Astrocyte (in vitro differentiated cells and primary cell): ENCODE results near the gene LDB3. TPM values are rescaled to one million over a fixed set of nuclear protein-coding genes. Genes with fewer than 3 reads are reported as not detected.

Experiments used
- DNase-seq: peaks from one replicate; pipeline ENCODE4 v3.0.0-alpha.2; 2010; ENCODE audit warnings: low read depth
- FAIRE-seq: peaks from 2 replicates; lab custom pipeline; 2011; peaks lifted over from hg19 to GRCh38; lab: Jason Lieb, UNC
- H2AFZ ChIP-seq: 2 replicates; pipeline ENCODE4 v1.6.0; 2012; ENCODE audit warnings: low read depth, low read length, inconsistent platforms
- H3K27ac ChIP-seq: 2 replicates; pipeline ENCODE4 v1.5.1; 2011; ENCODE audit warnings: low read depth, low read length, inconsistent platforms
- H3K27me3 ChIP-seq: 2 replicates; pipeline ENCODE4 v1.6.0; 2011; ENCODE audit warnings: low read length, inconsistent platforms; ENCODE audit not compliant: insufficient read depth
- H3K36me3 ChIP-seq: 2 replicates; pipeline ENCODE4 v1.5.1; 2011; ENCODE audit warnings: low read length, inconsistent platforms; ENCODE audit not compliant: insufficient read depth
- H3K4me1 ChIP-seq: 2 replicates; pipeline ENCODE4 v1.5.1; 2011; ENCODE audit warnings: low read length, inconsistent platforms; ENCODE audit not compliant: insufficient read depth
- H3K4me2 ChIP-seq: 2 replicates; pipeline ENCODE4 v1.6.0; 2012; ENCODE audit warnings: low read length, inconsistent platforms
- H3K4me3 ChIP-seq: 2 replicates; pipeline ENCODE4 v1.5.1; 2011; ENCODE audit warnings: low read depth, mild to moderate bottlenecking, low read length, inconsistent platforms; ENCODE audit not compliant: insufficient read depth
- H3K79me2 ChIP-seq: 2 replicates; pipeline ENCODE4 v1.6.0; 2012; ENCODE audit warnings: mild to moderate bottlenecking, low read length, inconsistent platforms; ENCODE audit not compliant: insufficient read depth
- H3K9ac ChIP-seq: 2 replicates; pipeline ENCODE4 v1.6.0; 2012; ENCODE audit warnings: mild to moderate bottlenecking, low read length, inconsistent platforms
- H3K9me3 ChIP-seq: 2 replicates; pipeline ENCODE4 v1.5.1; 2012; ENCODE audit warnings: low read depth, mild to moderate bottlenecking, low read length, inconsistent platforms; ENCODE audit not compliant: insufficient read depth
- H4K20me1 ChIP-seq: 2 replicates; pipeline ENCODE4 v1.6.0; 2012; ENCODE audit warnings: low read length, inconsistent platforms; ENCODE audit not compliant: insufficient read depth
- H3K27ac Mint-ChIP-seq: one replicate; pipeline ENCODE4 v1.8.0; 2021; ENCODE audit warnings: mild to moderate bottlenecking, mixed read lengths; ENCODE audit not compliant: unreplicated experiment
- H3K27me3 Mint-ChIP-seq: one replicate; pipeline ENCODE4 v1.8.0; 2021; ENCODE audit warnings: low read depth, mixed read lengths; ENCODE audit not compliant: unreplicated experiment
- H3K36me3 Mint-ChIP-seq: one replicate; pipeline ENCODE4 v1.8.0; 2021; ENCODE audit warnings: low read depth, mixed read lengths; ENCODE audit not compliant: unreplicated experiment
- H3K4me1 Mint-ChIP-seq: one replicate; pipeline ENCODE4 v1.8.0; 2021; ENCODE audit warnings: low read depth, mixed read lengths; ENCODE audit not compliant: unreplicated experiment
- H3K4me3 Mint-ChIP-seq: one replicate; pipeline ENCODE4 v1.8.0; 2021; ENCODE audit warnings: mild to moderate bottlenecking, moderate library complexity, mixed read lengths; ENCODE audit not compliant: unreplicated experiment
- H3K9me3 Mint-ChIP-seq: one replicate; pipeline ENCODE4 v1.8.0; 2021; ENCODE audit warnings: mild to moderate bottlenecking, mixed read lengths; ENCODE audit not compliant: unreplicated experiment
- CTCF ChIP-seq: IDR thresholded peaks from 2 replicates; pipeline ENCODE4 v1.5.1; 2011; ENCODE audit warnings: low read depth, mild to moderate bottlenecking, inconsistent platforms, low read length, moderate library complexity; ENCODE audit not compliant: insufficient read depth
- EZH2 ChIP-seq: IDR thresholded peaks from 2 replicates; pipeline ENCODE4 v1.6.1; 2012; ENCODE audit warnings: mild to moderate bottlenecking, low read length, inconsistent platforms; ENCODE audit not compliant: insufficient read depth
- total RNA-seq: library from RNA; stranded (reverse); gene quantifications from 2 replicates; pipeline ENCODE4 v1.2.1, GENCODE V29; 2021

LDB3 gene
- total RNA-seq, 1 donor from 2014 or later, result 3.5 TPM

- no peak for TF ChIP-seq EZH2
- peaks cover 26% of the 10 kb centered on the region for H3K27me3 Mint-ChIP-seq
Observed at GRCh38 chr10:86661161-86662025, 6.9 kb upstream of the LDB3 start.

DNA sequence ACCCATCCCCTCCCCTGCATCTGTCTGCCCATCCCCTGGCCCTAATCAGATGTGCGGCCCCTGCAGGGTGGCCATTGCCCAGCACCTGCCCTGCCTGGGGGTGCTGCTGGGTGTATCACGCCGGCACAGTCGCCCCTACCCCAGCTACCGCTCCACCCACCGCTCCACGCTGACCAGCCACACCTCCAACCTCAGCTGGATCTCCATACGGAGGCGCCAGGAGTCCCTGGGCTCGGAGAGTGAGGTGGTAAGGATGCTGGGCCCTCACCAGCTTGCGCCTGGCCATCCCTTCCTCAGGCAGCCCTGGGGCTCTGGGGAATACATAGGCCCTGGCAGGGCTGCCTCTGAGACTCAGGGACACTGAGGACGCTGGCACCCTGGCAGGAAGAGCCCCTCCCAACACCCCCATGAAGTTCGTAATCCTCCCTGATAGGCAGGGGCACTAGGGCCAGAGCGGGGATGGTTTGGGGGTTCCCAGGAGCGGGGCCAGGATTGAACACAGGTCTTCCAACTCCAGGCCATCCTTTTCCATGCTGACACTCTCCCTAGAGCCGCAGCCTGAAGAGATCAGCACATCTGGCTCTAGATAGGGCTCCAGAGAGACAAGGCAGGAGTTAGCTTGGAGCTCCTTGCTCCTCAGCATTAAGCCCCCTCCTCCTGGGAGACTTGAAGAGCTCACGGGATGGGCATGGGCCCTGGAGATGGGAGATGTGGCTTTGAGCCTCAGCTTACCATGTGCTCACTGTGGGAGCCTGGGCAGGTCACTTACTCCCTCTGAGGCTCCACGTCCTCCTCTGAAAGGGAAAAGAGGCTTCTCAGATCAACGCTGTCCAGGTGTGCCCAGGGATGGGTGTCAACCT is 5.9 kb upstream of the LDB3 start:
- no peak overlapping the region for H3K27ac Mint-ChIP-seq
- no peaks in the 10 kb centered on the region for H3K9me3 ChIP-seq
- FAIRE-seq (no peak), DNase-seq (no peak)
- no peaks in the 10 kb centered on the region for H3K36me3 ChIP-seq
- H3K36me3 Mint-ChIP-seq, result no peaks in the 10 kb centered on the region
- peaks cover 24% of the 10 kb centered on the region for H3K27me3 Mint-ChIP-seq
- no peaks in the 10 kb centered on the region for H3K27me3 ChIP-seq
- H3K79me2 ChIP-seq, result no peaks in the 10 kb centered on the region
- no peak overlapping the region for H3K27ac ChIP-seq
- H3K4me1 Mint-ChIP-seq, result peaks cover 10% of the 10 kb centered on the region
- H3K4me1 ChIP-seq, result no peaks in the 10 kb centered on the region
- no peak overlapping the region for H3K9ac ChIP-seq
- TF ChIP-seq EZH2, result no peak
- no peak for TF ChIP-seq CTCF
- no peak overlapping the region for H3K4me2 ChIP-seq
- no peaks in the 10 kb centered on the region for H4K20me1 ChIP-seq
- no peak overlapping the region for H2AFZ ChIP-seq
- peaks cover 2% of the 10 kb centered on the region for H3K9me3 Mint-ChIP-seq
- H3K4me3 Mint-ChIP-seq, result no peak overlapping the region
- no peak overlapping the region for H3K4me3 ChIP-seq

More at GRCh38 chr10:86661161-86662025, 6.9 kb upstream of the LDB3 start:
- H3K4me3 ChIP-seq, result no peak overlapping the region
- Mint-ChIP-seq H3K4me1 (peaks cover 13% of the 10 kb centered on the region), H3K27ac (no peak overlapping the region), H3K9me3 (peaks cover 2% of the 10 kb centered on the region), H3K4me3 (no peak overlapping the region), H3K36me3 (peaks cover 1% of the 10 kb centered on the region)
- H3K79me2 ChIP-seq, result no peaks in the 10 kb centered on the region
- H3K27ac ChIP-seq, result no peak overlapping the region
- no peak overlapping the region for H3K4me2 ChIP-seq
- no peak overlapping the region for H3K9ac ChIP-seq
- no peaks in the 10 kb centered on the region for H3K9me3 ChIP-seq
- no peak for DNase-seq
- no peaks in the 10 kb centered on the region for H3K27me3 ChIP-seq
- no peaks in the 10 kb centered on the region for H3K4me1 ChIP-seq
- H4K20me1 ChIP-seq, result no peaks in the 10 kb centered on the region
- no peak overlapping the region for H2AFZ ChIP-seq
- FAIRE-seq, result no peak
- no peaks in the 10 kb centered on the region for H3K36me3 ChIP-seq

DNA sequence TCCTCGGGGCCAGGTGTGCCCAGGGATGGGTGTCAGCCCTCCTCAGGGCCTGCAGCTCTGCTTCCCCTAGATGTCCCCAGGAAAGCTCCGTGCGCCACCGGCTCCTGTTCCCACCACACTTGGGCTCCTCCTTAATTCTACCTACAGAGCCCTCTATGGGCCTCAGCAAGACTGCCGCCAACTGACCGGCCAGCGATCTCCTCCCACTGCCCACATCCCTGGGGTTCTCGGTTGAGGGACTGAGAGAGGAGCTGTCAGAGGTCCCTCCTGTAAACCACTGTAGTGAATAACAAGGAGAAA is 5.3 kb upstream of the LDB3 start:
- no peak overlapping the region for H3K9ac ChIP-seq
- no peaks in the 10 kb centered on the region for H3K27me3 ChIP-seq
- no peak for FAIRE-seq
- Mint-ChIP-seq H3K27me3 (peaks cover 19% of the 10 kb centered on the region), H3K4me3 (no peak overlapping the region), H3K36me3 (no peaks in the 10 kb centered on the region), H3K4me1 (peaks cover 11% of the 10 kb centered on the region), H3K27ac (no peak overlapping the region), H3K9me3 (peaks cover 2% of the 10 kb centered on the region)
- H3K9me3 ChIP-seq, result no peaks in the 10 kb centered on the region
- no peak for TF ChIP-seq EZH2
- H3K4me1 ChIP-seq, result peaks cover 2% of the 10 kb centered on the region
- H3K79me2 ChIP-seq, result no peaks in the 10 kb centered on the region
- H4K20me1 ChIP-seq, result no peaks in the 10 kb centered on the region
- H2AFZ ChIP-seq, result no peak overlapping the region
- no peak overlapping the region for H3K4me3 ChIP-seq
- no peak overlapping the region for H3K27ac ChIP-seq
- no peak overlapping the region for H3K4me2 ChIP-seq
- no peak for DNase-seq
- no peaks in the 10 kb centered on the region for H3K36me3 ChIP-seq
